CD4-positive, alpha-beta memory T cell (primary cell): ENCODE data around the gene BNIP2. TPM values are rescaled to one million over a fixed set of nuclear protein-coding genes. Genes with fewer than 3 reads are reported as not detected.
A peak's percentile ranks its signal among the peaks of the same experiment; 100 is the strongest.
"Not testable (repeated sequence)": the region's sequence is repeated elsewhere in the genome, so short reads cannot be mapped to it uniquely, and the experiment has no call there.

Experiments
- CTCF ChIA-PET: fragments of 350-600 bp; sonication (Branson Sonifier 250); formaldehyde crosslinking; loops from one replicate; lab custom pipeline; 2021; ENCODE audit warnings: inconsistent platforms; ENCODE audit not compliant: partially characterized antibody; lab: Charles Lee
- POLR2A ChIA-PET: fragments of 350-600 bp; sonication (Branson Sonifier 250); formaldehyde crosslinking; loops from one replicate; lab custom pipeline; 2021; ENCODE audit not compliant: partially characterized antibody; lab: Charles Lee
- DNase-seq, 5 donors: peaks; one replicate each; pipeline versions ENCODE4 v3.0.0 to v3.0.0-alpha.2; 2020 to 2022; ENCODE audit warnings: mixed read lengths in 1 of 5
- H3K27ac ChIP-seq: one replicate; pipeline ENCODE4 v1.7.0; 2013; ENCODE audit warnings: low read depth, low read length
- H3K27me3 ChIP-seq: 2 replicates; pipeline ENCODE4 v1.7.0; 2013; ENCODE audit warnings: mild to moderate bottlenecking, low read length, moderate library complexity; ENCODE audit not compliant: insufficient read depth
- H3K36me3 ChIP-seq: 2 replicates; pipeline ENCODE4 v1.7.0; 2013; ENCODE audit warnings: mild to moderate bottlenecking, low read length, moderate library complexity; ENCODE audit not compliant: insufficient read depth
- H3K4me1 ChIP-seq: 2 replicates; pipeline ENCODE4 v1.7.0; 2013; ENCODE audit warnings: mild to moderate bottlenecking, low read length, moderate library complexity; ENCODE audit not compliant: insufficient read depth
- H3K4me3 ChIP-seq, 2 donors: one replicate each; pipeline ENCODE4 v1.7.0; 2013; ENCODE audit warnings: low read length in 2 of 2, mild to moderate bottlenecking in 1 of 2
- H3K9me3 ChIP-seq, 2 donors: one replicate each; pipeline ENCODE4 v1.7.0; 2013; ENCODE audit warnings: low read length in 2 of 2, control low read depth in 1 of 2; ENCODE audit not compliant: control insufficient read depth in 1 of 2
- H3K27ac Mint-ChIP-seq, 7 donors: one replicate each; pipeline ENCODE4 v1.8.0; 2020 to 2021; ENCODE audit warnings: mixed read lengths in 7 of 7, mild to moderate bottlenecking in 6 of 7, inconsistent platforms in 3 of 7, moderate library complexity in 3 of 7
- H3K27me3 Mint-ChIP-seq, 2 donors: one replicate each; pipeline ENCODE4 v1.8.0; 2020 to 2021; ENCODE audit warnings: mixed read lengths in 2 of 2
- H3K36me3 Mint-ChIP-seq, 2 donors: one replicate each; pipeline ENCODE4 v1.8.0; 2020 to 2021; ENCODE audit warnings: mixed read lengths in 2 of 2, inconsistent platforms in 1 of 2, mild to moderate bottlenecking in 1 of 2
- H3K4me1 Mint-ChIP-seq, 4 donors: one replicate each; pipeline ENCODE4 v1.8.0; 2020 to 2021; ENCODE audit warnings: mixed read lengths in 4 of 4, mild to moderate bottlenecking in 1 of 4
- H3K4me3 Mint-ChIP-seq, 8 donors: one replicate each; pipeline ENCODE4 v1.8.0; 2020 to 2021; ENCODE audit warnings: mixed read lengths in 8 of 8, mild to moderate bottlenecking in 7 of 8, moderate library complexity in 6 of 8, inconsistent platforms in 3 of 8
- H3K9me3 Mint-ChIP-seq, 8 donors: one replicate each; pipeline ENCODE4 v1.8.0; 2020 to 2021; ENCODE audit warnings: mixed read lengths in 8 of 8, mild to moderate bottlenecking in 5 of 8, inconsistent platforms in 3 of 8, moderate library complexity in 1 of 8
- intact Hi-C: fragments of 100-400 bp; cut with micrococcal nuclease; formaldehyde crosslinking; loops from one replicate; pipeline ENCODE4 v1.15.1; 2023
- polyA plus RNA-seq, 2 donors: library from polyadenylated mRNA; unstranded; fragments of 300-500 nt; fragmentation: Illumina TruSeq; gene quantifications; one replicate each; pipeline ENCODE4 v1.2.3, GENCODE V29; 2021
- total RNA-seq, 2 experiments: library from RNA; stranded (reverse); gene quantifications; one replicate each; pipeline ENCODE4 v1.2.3, GENCODE V29; 2021

BNIP2 gene
- total and polyA plus RNA-seq, 4 experiments from 2014 or later, result 86.9 to 138 (median 96.6) TPM

DNA sequence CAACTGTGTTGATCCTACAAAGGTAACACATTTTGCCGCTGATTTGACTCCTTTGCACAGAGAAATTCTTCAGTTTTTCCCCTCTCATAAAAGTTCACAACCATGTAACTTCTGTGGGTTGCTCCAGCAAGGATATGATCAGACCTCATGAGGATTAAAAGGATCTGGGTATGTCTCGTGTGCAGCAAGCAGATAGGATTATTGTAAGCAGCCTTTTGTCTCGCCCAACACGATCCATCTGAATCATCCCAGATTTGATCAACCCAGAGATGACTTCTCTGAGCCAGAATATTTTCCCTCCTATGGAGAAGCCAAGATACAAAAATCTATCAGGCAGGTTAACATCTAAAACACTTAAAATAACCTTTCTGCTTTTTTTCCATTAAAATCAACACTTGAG, 12.8 kb upstream of the BNIP2 start:
- H3K4me3 ChIP-seq, result no peak overlapping the region
- peaks cover 2 to 5% of the 10 kb centered on the region in 2 donors for H3K27me3 Mint-ChIP-seq

DNA sequence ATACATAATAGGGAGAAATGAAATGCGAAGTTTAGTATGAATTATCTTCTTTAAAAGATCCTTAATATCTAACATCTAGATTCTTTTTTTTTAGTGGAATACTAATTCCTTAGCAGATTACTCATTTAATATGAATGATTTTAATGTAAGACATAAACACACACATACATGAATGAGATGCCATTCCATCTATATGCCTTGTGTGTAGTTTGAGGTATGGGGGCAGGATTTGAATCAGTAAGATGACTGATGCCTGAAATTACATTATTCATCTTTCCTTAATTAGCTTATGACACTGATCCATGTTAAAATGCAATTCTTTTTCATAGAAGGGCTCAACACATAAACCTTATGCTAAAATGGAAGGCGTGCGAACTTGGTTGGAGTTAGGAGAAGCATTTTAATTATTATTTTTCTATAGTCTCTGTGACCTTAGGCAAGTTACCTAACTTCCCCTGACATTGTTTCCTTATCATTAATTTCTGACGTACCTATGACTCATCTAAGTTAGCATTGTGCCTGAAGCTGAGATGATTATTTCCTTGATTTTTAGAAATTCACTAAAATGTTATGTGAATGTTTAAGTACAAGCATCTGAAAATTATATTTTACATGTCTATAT, 10.8 kb upstream of the BNIP2 start:
- H3K9me3 ChIP-seq, result no peaks in the 10 kb centered on the region
- intact Hi-C loops, result no loop called here
- no peaks in the 10 kb centered on the region for H3K9me3 Mint-ChIP-seq
- H3K27me3 Mint-ChIP-seq, result peaks cover 2 to 3% of the 10 kb centered on the region in 2 donors
- no peaks in the 10 kb centered on the region for H3K4me1 ChIP-seq
- H3K27ac ChIP-seq, result no peak overlapping the region
- no peak for DNase-seq
- ChIA-PET CTCF (no interaction called here), POLR2A (no interaction called here)
- H3K27me3 ChIP-seq, result no peaks in the 10 kb centered on the region
- no peak overlapping the region for H3K4me3 Mint-ChIP-seq
- H3K36me3 Mint-ChIP-seq, result no peaks in the 10 kb centered on the region
- H3K4me1 Mint-ChIP-seq, result no peaks in the 10 kb centered on the region
- H3K36me3 ChIP-seq, result no peaks in the 10 kb centered on the region
- H3K4me3 ChIP-seq, result no peak overlapping the region
- H3K27ac Mint-ChIP-seq, result no peak overlapping the region

More for the DNA sequence above, 12.8 kb upstream of the BNIP2 start:
- no peak for DNase-seq
- H3K4me3 Mint-ChIP-seq, result no peak overlapping the region
- H3K27me3 ChIP-seq, result no peaks in the 10 kb centered on the region
- H3K4me1 ChIP-seq, result no peaks in the 10 kb centered on the region
- no peak overlapping the region for H3K27ac ChIP-seq
- intact Hi-C loops, result no loop called here
- H3K36me3 Mint-ChIP-seq, result no peaks in the 10 kb centered on the region
- no peaks in the 10 kb centered on the region for H3K9me3 Mint-ChIP-seq
- no peaks in the 10 kb centered on the region for H3K36me3 ChIP-seq
- CTCF ChIA-PET, result interaction anchor here (0.9 kb wide), 1 partner anchor 10 kb away, joined by 3 read pairs; no protein-coding TSS in a partner anchor
- POLR2A ChIA-PET, result no interaction called here
- H3K27ac Mint-ChIP-seq, result no peak overlapping the region
- no peaks in the 10 kb centered on the region for H3K9me3 ChIP-seq
- no peaks in the 10 kb centered on the region for H3K4me1 Mint-ChIP-seq

DNA sequence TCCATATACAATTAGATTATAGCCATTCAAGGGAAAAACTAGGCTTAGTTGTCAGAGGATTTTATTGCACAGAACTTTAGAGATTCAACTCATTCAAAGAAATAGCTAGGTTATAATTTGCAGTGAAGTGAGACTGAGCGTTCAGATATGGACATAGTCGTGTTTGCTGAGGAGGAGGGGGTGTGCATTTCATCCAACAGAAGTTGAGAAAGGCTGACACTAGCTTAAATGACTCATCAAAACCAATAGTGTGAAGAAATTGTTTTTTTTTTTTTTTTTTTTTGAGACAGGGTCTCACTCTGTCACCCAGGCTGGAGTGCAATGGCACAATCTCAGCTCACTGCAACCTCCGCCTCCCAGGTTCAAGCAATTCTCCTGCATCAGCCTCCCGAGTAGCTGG, 8.9 kb upstream of the BNIP2 start:
- H3K36me3 Mint-ChIP-seq, H3K4me1 Mint-ChIP-seq, H3K4me1 ChIP-seq, intact Hi-C loops, H3K27me3 Mint-ChIP-seq, CTCF ChIA-PET, H3K27ac Mint-ChIP-seq, POLR2A ChIA-PET, H3K9me3 Mint-ChIP-seq, DNase-seq, H3K4me3 Mint-ChIP-seq, H3K36me3 ChIP-seq, H3K9me3 ChIP-seq, H3K27me3 ChIP-seq, H3K4me3 ChIP-seq, H3K27ac ChIP-seq: not testable (repeated sequence)

DNA sequence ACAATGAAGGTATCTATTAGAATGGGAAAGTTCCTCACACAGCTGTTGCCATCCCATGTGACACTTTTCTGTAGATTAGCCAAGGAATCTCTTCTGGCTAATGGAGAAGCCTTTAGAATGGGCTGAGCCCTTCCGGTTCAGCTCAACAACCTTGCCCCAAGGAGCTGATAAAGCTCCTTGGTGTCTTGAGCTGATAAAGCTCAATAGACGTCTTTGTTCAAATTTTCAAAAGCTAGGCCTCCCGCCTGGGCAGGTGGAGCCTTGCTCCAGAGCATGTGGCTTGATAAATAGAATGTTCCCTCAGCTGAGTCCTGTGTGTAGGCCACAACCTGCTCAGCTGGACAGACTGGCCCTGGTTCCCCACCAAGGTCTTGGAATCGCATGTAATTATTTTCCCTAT, 7.2 kb upstream of the BNIP2 start:
- Histone ChIP-seq H3K27ac (no peak overlapping the region), H3K9me3 (no peaks in the 10 kb centered on the region), H3K4me3 (no peak overlapping the region), H3K4me1 (no peaks in the 10 kb centered on the region), H3K27me3 (no peaks in the 10 kb centered on the region), H3K36me3 (no peaks in the 10 kb centered on the region)
- H3K4me1 Mint-ChIP-seq, result no peaks in the 10 kb centered on the region
- POLR2A ChIA-PET, result no interaction called here
- H3K27ac Mint-ChIP-seq, result no peak overlapping the region
- H3K27me3 Mint-ChIP-seq, result peaks cover 1 to 2% of the 10 kb centered on the region in 2 donors
- H3K9me3 Mint-ChIP-seq, result no peaks in the 10 kb centered on the region
- CTCF ChIA-PET, result no interaction called here
- no peak overlapping the region for H3K4me3 Mint-ChIP-seq
- no peaks in the 10 kb centered on the region for H3K36me3 Mint-ChIP-seq
- intact Hi-C loops, result no loop called here
- DNase-seq, result no peak

DNA sequence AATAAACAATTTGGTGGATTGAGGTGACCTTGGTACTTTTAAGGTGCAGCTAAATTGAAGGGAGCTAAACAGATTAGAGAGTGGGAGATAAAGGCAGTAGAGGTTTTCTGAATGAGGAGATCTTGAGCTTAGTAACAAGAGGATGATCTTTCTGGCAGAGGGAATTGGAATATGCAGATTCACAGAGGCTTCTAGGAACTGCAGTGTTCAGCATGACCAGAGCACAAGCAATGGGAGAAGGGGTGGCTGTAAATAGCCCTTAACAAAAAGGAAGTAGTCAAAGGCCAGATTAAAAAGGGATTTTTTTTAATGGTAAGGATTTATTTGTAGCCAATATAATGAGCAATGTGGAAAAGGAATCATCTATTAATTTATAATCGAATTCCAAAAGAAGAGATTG, 5.7 kb upstream of the BNIP2 start:
- no peaks in the 10 kb centered on the region for H3K36me3 Mint-ChIP-seq
- H3K4me1 ChIP-seq, result peaks cover 8% of the 10 kb centered on the region
- H3K27me3 ChIP-seq, result no peaks in the 10 kb centered on the region
- ChIA-PET POLR2A (no interaction called here), CTCF (no interaction called here)
- H3K9me3 Mint-ChIP-seq, result no peaks in the 10 kb centered on the region
- no peak overlapping the region for H3K4me3 Mint-ChIP-seq
- no peaks in the 10 kb centered on the region for H3K36me3 ChIP-seq
- no peaks in the 10 kb centered on the region for H3K27me3 Mint-ChIP-seq
- no peak for DNase-seq
- H3K27ac ChIP-seq, result no peak overlapping the region
- H3K4me1 Mint-ChIP-seq, result peaks cover 6 to 10% (median 8%) of the 10 kb centered on the region in 4 donors
- intact Hi-C loops, result loop anchor here (5.0 kb wide), 1 partner anchor 1238 kb away; no protein-coding TSS in a partner anchor
- H3K4me3 ChIP-seq, result no peak overlapping the region
- peak overlapping the region in 2 of 7 donors; percentile 39 to 44 for H3K27ac Mint-ChIP-seq
- H3K9me3 ChIP-seq, result no peaks in the 10 kb centered on the region

DNA sequence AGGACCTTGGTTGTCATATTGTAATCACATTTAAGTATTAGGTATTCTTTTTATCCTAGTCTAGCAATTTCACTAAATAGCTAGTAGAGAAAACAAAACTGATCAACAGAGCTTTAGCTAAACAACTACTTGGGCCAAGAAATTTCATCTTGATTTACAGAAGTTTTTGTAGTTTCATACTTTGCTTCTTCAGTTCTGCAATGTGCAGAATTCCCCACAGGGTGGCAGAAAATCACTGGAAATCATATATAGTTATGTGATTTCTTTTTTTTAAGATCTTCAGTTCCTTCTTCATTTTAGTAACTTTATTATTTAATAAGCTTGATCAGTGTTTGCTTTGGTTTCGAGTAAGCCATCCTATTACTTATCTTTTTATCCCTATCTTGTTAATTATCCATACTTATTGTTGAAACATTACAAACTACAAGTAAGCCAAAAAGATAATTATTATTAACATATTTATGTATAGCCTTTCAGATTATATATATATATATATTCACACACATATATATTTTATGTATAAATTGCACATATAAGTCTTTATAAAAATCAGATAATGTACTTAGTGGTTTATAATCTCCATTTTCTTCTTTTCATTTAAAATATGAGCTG, 2.2 kb upstream of the BNIP2 start:
- Mint-ChIP-seq H3K27me3 (no peaks in the 10 kb centered on the region), H3K4me1 (peaks cover 17 to 38% (median 24%) of the 10 kb centered on the region in 4 donors), H3K9me3 (no peaks in the 10 kb centered on the region), H3K4me3 (peak overlapping the region in 7 of 8 donors; percentile 60 to 79 (median 68)), H3K27ac (peak overlapping the region; percentile 85 to 95 (median 90)), H3K36me3 (peaks cover 1 to 16% of the 10 kb centered on the region in 2 donors)
- Histone ChIP-seq H3K4me1 (peaks cover 23% of the 10 kb centered on the region), H3K36me3 (no peaks in the 10 kb centered on the region), H3K4me3 (no peak overlapping the region), H3K9me3 (no peaks in the 10 kb centered on the region), H3K27ac (no peak overlapping the region), H3K27me3 (no peaks in the 10 kb centered on the region)
- POLR2A ChIA-PET, result interaction anchor here (1.2 to 4.9 kb wide), 3 partner anchors 34 to 707 kb away, joined by 4 to 62 read pairs (median 6); partner anchors contain the start of genes ANXA2 and GTF2A2
- DNase-seq, result peak; percentile 47 to 54 (median 50)
- intact Hi-C loops, result loop anchor here (1.0 to 5.0 kb wide), 5 partner anchors 436 to 1241 kb away; no protein-coding TSS in a partner anchor
- CTCF ChIA-PET, result interaction anchor here (0.5 to 4.5 kb wide), 22 partner anchors 11 to 1240 kb away, joined by 3 to 20 read pairs (median 5); partner anchors contain the start of gene GTF2A2

DNA sequence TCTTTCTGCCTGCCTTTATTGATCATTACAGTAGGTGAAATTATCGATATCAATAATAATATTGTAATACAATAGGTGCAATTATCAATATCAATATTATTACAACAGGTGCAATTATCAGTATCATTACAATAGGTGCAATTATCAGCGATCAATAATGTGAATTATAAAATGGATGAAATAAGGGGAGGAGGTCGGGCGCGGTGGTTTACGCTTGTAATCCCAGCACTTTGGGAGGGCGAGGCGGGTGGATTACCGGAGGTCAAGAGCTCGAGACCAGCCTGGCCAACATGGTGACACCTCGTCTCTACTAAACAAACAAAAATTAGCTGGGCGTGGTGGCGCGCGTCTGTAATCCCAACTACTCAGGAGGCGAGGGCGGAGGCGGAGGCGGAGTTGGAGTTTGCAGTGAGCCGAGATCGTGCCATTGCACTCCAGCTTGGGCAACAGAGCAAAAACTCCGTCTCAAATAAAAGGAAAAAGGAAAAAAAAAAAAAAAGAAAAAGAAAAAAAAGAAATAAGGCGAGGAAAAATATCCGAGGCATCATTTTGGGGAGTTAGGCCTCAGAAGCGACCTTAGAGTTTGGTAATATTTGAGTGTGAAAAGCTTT, 611 bp upstream of the BNIP2 start:
- H3K9me3 Mint-ChIP-seq, result no peaks in the 10 kb centered on the region
- Histone ChIP-seq H3K27ac (peak overlapping the region; percentile 100), H3K9me3 (no peaks in the 10 kb centered on the region), H3K27me3 (no peaks in the 10 kb centered on the region), H3K4me1 (peaks cover 39% of the 10 kb centered on the region), H3K36me3 (no peaks in the 10 kb centered on the region), H3K4me3 (peak overlapping the region; percentile 94 to 100)
- peaks cover 27 to 54% (median 36%) of the 10 kb centered on the region in 4 donors for H3K4me1 Mint-ChIP-seq
- CTCF ChIA-PET, result interaction anchor here (0.6 to 4.5 kb wide), 8 partner anchors 32 to 1108 kb away, joined by 3 to 18 read pairs (median 4); partner anchors contain the start of gene GTF2A2
- no peaks in the 10 kb centered on the region for H3K27me3 Mint-ChIP-seq
- intact Hi-C loops, result loop anchor here (1.0 to 10.0 kb wide), 9 partner anchors 32 to 1243 kb away; partner anchors contain the start of genes ADAM10, GTF2A2, ICE2 and RNF111
- peak overlapping the region; percentile 88 to 99 (median 94) for H3K4me3 Mint-ChIP-seq
- H3K27ac Mint-ChIP-seq, result peak overlapping the region; percentile 89 to 99 (median 99)
- H3K36me3 Mint-ChIP-seq, result peaks cover 10 to 24% of the 10 kb centered on the region in 2 donors
- POLR2A ChIA-PET, result interaction anchor here (0.7 to 4.9 kb wide), 12 partner anchors 9 to 1983 kb away, joined by 3 to 62 read pairs (median 4); partner anchors contain the start of genes ANXA2, GTF2A2 and POLR2M
- DNase-seq, result peak; percentile 62 to 79 (median 71)
